HG02943 (cell line): Measurements from ENCODE around the gene GRID1.

ENCODE experiments used
- ATAC-seq: cut with Tn5 transposase; IDR thresholded peaks from one replicate; pipeline ENCODE4 v1.9.1; 2021; ENCODE audit warnings: mild to moderate bottlenecking, low read depth, moderate library complexity; ENCODE audit not compliant: unreplicated experiment

Gene GRID1

DNA sequence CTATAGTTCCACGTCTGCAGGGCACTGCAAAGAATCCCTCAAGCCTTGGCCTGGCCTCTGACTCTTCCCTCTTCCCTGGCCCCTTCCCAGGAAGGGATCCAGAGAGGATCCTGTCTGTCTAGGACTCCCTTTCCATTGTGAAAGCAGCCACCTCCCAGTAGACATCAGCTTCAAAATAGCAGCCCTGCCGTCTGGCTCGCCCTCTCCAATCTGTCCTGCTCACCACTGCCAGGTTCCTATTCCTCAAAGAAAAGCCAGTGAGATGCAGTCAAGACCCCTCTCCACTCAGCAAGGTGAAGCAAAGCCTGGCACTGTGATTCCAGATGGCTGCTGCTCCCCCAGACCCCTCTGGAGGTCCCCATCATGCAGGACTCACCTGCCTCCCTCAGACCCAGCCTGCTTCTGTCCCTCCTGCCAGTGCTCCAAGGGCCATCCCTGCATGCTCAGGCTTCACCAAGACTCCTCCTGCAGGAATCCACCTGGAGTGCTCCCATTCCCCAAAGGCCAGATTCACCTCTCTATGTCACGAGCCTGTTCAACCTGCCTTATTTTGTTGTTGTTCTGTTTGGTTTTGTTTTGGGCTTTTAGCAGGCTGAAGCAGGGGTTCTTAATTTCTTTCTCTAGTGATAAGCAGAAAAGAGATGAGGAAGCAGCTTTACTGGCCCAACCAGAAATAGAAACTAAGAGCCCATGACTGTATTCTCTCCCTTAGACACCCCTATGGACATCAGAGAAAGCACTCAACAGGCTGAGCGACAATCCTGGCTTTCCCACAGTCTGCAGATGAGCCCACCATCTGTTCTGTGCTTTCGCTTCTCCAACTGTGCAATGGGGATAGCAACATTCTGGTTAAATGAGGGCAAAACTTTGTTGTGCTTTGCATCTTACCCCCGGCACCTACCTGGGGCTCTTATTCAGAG is 305.1 kb downstream of the GRID1 start:
- no peak for ATAC-seq

DNA sequence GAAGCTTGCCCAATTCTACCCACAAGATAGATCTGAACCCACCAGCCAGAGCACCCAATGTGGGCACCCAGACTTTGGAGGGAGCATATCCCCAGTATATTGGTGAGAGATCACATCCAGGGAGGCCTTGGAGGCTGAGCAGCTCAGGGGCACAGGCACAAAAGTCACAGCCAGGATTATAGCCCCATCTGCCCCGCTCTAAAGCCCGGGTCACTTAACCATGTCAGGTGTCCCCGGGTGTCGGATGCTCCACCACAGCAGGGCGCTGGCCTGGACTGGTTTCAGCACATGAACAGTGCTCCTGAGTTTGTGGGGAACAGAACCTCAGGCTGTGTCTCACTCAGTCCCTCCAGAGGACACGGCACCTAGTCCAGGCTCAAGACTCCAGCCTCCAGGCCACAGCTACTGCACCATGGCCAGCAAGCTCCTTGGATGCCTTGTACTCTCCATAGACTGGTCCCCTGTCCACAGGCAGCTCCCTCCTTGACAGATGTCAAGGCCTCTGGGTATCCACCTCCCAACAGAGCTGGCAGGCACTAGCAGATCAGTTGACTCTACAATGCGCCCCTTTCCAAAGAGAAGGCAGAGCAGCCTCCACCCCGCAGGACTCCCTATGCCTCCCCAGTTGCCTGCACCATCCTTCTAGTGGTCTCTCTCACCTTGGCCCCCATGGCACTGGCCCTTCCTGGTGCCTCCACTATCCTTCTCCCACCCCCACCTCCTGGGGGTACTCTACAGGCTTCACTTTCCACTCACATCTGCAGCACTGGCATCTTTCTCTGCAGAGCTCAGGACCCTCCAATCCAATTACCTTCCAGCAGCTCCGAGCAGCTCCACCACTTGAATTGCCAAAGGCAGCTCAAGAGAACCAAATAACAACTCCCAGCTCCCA is 306.0 kb downstream of the GRID1 start:
- no peak for ATAC-seq

DNA sequence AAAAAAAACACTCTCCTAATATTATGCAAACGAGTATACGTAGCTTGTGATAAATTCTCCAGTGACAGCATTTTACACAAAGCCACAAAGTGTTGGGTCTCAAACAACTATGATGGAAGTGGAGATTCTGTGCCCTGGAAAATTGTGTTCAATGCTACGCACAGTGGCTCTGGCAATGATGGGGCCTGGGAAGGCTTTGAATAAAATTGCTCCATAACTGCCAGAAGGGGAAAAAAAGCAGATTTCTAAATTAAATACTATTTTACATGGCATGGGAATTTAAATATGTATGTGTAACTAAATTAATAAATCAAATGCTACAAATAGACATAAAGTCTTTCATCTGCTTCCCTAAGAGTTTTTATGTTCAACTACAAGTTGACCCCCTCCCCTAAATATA is 306.7 kb downstream of the GRID1 start:
- ATAC-seq = no peak

DNA sequence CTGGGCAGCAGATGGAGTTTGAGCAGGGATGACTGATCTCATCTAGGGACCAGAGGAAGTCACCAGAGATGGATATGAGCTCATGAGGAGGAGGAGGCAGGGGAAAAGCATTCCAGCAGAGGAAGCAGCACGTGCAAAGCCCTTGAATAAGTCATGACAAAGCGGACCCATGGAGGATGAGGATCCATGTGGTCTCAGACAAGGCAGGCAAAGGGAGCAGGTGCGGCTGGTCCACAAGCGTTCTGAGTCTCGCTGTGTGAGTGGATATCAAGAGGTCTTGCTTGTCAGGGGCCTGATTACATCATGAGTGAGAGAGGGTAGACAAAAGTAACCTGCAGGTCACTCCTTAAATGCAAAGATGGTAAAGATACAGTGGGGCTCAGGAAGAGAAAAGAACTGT is 307.6 kb downstream of the GRID1 start:
- ATAC-seq = no peak

DNA sequence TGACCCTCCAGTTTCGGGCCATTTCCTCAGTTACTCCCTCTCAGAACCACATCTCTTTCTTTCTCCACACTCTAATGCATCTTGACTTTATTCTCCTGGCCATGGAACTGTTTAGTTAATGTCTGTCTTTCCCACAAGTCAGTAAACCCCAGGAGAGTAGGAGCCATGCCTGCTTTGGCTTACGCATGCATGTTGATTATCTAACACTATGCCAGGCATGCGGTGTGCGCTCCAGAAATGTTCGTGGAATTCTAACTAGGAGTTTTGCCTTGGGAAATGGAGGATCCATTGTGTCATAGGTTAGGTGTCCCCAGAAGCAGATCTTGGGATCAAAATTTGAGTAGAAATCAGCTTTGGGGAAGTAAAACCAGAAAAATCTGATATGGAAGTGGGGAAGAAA is 308.9 kb downstream of the GRID1 start:
- ATAC-seq = no peak

DNA sequence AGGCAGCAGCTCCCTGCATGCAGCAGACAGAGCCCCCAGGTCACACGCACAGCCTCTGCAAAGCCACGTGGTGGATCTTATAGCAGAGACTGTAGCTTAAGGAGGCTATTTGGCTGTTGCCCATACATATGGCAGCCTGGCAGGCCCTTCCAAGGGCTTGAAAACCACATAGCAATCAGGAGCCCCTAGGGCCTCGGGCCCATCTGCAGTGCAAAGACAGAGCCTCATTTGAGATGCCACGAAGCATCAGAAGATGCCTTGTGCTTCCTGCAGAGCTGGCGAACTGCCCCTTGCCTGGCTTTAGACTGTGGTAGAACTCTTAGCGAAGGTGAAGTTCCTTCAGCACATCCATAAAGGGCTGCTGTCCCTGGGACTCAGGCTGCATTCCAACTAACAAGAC is 309.9 kb downstream of the GRID1 start:
- ATAC-seq = no peak

DNA sequence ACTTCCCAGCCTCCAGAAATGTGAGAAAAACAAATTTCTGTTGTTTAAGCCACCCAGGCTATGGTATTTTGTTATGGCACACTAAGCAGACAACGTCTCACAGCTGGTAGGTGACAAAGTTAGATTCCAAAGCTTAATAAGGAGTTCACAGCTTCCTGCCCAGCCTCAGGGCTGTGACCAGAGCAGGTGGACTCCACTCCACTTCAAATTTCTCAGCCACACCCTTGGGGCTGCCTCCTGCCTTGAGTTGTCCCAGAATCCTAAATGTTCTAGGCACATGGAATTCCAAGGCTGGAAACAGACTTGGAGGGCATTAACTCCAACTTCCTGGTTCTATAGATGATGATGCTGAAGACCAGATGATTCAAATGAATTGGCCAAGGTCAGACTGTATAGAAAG is 310.7 kb downstream of the GRID1 start:
- no peak for ATAC-seq

DNA sequence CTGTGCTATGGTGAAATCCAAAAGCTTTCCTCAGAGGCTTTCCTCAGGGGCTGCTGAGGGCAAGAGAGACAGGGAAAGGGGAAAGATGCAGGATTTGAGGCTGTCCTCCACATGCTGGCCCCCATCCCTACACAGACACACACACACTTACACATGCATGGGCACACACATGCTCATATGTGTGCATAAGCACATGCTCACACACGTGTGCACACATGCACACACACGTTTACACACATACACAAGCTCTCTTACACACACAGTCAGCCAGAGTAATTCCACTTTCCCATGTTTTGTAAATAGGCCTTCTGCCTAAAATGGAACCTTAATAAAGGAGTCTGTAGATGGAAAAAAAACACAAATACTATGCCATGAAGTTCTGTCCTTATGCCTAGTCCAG is 312.9 kb downstream of the GRID1 start:
- ATAC-seq = no peak

DNA sequence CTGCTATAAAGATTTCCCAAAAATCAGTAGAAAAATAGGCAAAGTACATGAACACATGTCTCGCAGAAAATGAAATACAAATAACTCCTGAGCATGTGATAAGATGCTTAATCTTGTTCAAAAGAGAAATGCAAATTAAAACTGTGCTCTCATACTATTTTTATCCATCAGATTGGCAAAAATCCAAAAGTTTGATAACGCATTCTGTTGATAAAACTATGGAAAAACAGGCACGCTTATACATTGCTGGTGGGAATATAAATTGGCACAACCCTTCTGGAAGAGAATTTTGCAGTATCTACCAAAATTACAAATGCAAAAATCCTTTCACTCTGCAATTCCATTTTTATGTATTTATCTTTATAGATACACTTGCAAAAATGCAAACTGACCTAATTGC is 315.0 kb downstream of the GRID1 start:
- no peak for ATAC-seq

DNA sequence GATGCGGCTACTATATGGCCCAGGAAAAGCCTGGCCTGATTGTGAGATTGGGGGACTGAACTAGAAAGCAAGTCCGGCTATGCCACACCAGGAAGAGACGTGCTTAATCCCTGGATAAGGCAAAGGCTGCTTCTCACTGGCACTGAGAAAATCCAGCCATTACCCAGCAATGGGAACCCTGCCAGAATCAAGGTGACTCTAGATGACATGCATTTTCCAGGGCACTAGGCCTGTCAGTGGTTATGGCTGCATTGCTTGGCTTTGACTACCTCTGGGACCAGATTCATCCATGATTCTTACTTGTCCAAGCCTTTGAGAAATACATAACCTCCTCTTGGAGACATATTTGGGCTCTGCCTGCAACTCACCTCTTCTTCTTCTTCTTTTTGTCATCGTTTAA is 317.2 kb downstream of the GRID1 start:
- ATAC-seq = no peak

DNA sequence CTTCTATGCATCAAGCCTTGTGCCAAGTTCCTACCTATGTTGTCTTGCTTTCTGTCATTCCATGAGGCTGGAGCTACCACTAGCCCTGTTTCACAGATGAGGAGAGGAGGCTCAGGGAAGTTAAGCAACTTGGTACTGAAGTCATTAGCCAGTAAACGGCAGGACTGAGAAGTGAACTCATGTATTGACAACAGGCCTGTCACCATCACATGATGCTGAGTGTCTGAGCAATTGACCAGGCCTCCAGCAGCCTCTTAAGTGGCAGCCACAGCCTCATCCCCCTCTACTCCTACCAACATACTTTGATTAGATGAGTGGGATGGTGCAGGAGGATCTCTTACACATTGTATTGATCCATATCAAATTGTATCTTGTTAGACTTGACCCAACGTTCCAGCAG is 317.6 kb downstream of the GRID1 start:
- ATAC-seq = no peak

DNA sequence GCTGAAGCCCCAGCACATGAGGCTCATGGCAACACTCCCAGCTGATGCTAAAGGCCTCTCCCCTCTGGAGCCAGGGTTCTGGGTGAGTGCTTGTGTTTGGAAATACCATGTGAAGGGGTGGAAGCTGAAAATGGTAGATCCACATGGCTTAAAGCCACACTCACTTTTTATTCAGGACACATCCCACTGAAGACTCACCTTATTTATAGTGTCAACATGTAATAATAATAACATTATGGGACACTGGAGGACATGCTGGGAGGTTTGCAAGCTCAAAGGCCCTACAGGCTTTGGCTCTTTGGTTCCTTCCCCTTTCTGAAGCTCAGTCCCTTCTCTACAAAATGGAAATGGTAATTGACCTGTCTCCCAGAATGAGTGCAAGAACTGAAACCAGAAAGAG is 318.0 kb downstream of the GRID1 start:
- ATAC-seq = no peak

DNA sequence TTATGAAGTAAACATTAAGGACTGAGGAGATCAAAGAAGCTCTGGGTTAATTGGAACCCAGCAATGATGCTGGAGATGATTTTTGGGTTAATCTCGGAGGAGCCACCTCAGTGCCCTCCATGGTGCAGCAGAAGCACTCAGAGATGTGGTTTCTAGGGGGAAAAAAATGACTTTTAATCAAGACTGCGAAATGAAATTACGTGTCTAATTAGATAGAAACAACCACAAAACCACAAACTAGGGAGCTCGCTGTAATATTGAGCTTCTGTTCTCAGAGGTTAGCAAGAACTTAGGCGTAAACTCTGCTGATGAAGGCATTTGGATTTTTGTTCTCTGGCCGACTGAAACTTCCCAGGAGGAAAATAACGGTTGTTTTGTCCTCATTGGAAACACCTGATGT is 319.0 kb downstream of the GRID1 start:
- ATAC-seq = no peak

DNA sequence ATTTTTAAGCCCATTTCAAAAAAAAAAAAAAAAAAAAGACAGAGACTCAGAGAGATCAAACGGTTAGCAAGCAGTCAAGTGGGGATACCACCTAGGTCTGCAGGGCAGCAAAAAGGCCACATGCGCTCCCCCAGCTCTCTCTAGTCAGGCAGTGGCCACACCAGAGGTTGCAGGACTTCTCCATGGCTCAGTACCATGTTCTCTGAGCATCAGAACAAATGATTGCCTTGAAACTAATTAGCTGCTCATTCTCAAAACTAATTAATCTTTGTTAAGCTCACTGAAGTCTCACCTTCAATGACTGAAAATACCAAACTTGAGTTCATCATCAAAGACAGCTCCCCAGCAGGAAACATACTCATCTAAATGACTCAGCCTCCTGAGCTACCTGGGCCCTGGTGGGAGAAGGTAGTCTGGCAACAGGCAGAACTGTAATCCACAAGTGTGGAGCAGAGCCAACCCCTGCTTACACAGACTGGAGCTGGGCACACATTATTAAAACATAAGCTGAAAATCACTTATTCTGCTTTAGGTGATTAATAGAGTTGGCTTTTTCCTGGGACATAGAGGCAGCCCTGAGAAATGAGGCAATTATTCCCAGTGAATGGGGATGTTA is 319.6 kb downstream of the GRID1 start:
- no peak for ATAC-seq

DNA sequence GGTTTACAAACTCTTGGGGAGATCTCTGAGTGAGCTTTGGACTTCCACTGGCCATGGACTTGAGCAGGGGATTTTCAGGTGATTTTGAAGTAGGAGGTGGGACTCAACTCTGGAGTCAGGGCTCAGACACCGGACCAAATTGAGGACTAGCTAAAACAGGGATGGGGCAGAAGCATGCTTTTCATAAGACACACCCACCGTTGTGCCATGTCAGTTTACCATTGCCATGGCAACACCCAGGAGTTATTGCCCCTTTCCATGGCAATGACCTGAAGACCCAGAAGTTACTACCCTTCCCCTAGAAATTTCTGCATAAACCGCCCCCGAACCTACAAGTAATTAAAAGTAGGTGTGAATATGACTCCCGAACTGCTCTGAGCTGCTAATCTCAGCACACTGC is 320.7 kb downstream of the GRID1 start:
- no peak for ATAC-seq

DNA sequence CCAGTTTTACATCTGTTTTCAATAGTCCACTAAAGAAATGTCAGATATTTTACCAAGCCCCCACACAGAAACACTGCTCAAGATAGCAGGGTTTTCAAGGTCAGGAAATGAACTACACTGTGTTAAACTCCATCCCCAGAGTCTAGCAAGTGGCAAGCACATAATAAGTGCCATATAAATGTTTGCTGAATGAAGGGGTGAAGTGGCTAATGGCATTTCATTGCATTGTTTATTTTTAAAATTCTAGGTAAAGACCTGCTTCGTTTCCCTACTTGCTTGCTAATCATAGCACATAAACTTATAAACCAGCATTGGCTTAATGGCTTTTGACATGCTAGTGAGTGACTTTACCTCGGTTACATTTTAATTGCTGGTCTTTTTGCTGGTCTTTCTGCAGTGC is 322.6 kb downstream of the GRID1 start:
- no peak for ATAC-seq

DNA sequence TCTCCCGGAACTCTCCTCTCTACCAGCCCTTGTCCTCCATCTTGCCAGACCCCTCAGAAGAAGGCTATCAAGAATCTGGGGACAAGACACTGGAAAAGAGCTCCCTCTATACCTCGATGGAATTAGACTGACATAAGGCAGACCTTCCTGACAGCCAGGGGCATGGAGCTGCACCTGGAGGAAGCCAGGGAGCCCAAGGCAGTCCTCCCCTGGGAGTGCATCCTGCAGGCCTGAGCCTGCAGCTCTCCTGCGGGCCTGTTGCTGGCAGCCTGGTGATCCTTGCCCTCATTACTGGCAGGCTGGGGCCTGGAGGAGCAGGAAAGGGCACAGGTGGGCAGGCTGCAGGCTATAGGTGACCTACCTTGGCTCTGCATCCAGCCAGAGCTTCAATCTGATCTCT is 323.4 kb downstream of the GRID1 start:
- ATAC-seq = no peak

DNA sequence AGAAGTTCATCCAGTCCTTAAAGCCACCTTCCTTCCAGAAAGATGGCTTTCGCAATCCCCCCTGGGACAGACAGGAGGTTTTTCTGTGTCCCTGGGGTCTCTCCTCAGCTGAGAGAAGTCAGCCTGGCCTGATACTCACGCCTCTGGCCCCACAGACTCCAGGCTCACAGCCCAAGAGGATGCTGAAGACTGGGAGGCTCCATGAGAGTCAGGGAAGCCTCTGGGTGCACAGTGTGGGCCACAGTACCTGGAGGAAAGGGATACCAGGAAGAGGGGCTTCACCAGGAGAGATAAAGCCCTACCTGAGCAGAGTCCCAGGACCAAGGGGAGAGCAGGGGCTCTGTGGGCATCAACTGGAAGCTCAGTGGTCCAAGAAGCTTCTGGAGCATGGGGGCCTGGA is 324.4 kb downstream of the GRID1 start:
- no peak for ATAC-seq

DNA sequence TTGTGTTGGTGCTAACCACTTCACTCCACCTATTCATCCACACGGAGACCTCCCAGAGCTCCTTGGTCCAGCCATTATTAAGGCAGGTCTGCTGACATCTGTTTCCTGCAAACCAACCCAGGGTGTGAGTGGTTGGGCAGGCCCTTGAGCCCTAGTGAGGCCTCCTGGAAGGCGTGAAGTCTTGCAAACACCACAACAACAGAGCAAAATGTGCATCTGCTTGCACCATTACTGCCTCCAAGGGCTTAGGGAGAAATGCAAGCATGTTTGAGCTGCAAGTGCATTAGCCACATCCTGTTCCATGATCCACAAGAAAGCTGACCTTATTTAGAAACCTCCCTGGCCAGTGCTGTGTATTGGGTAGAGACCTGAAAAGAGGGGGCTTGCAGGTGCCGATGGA is 325.5 kb downstream of the GRID1 start:
- no peak for ATAC-seq

DNA sequence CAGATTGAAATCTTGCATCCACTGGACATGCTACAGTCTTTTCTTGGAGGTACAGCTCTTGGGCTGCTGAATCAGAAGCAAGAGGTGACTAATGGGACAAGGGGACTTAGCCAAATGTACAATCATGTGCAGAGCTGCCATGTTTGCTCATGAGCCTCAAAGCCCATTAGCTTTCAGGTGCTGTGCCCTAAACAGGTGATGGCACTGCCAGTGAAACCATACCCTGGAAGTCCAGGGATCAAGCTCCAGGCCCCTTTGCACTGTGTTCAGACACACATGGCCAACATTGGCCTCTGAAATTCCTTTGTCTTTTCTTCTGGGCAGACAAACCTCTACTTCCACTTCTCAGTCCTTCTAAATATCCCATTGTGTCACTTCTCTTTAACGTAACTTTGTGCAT is 328.2 kb downstream of the GRID1 start:
- no peak for ATAC-seq

DNA sequence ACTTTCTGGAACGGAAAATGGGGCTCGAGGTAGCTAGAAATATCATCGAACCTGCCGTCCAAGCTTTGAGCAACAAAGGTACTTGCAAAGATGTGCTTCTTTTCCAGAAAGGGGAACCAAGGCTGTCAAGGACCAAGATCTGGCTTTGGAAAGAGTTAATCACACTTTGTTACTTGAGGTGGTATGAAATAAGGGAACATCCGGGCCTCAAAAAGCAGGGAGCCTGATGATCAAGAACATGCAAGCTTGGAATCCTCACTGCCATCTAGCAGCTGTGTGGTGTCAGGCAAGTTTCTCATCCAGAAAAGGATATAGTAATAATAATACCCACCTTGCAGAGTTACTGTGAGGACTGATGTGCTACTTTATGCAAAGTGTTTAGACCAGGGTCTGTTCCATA is 329.5 kb downstream of the GRID1 start:
- no peak for ATAC-seq
